ENCODE results near the gene PACC1. TPM values are rescaled to one million over a fixed set of nuclear protein-coding genes. Genes with fewer than 3 reads are reported as not detected.

The PACC1 gene
- total RNA-seq, 1 experiment from 2014 or later = 37.5 TPM

GRCh38 chr1:212386029-212386428 lies 28.7 kb downstream of the PACC1 start:
- no peak for ATAC-seq
- TF ChIP-seq EZH2phosphoT487 (IDR thresholded peaks at IDR 0.05; ENCODE audit: borderline replicate concordance, low read length) = no peak
- Histone ChIP-seq H3K36me3 (ENCODE audit: low read depth, low read length) (peaks cover 24% of the 10 kb centered on the region), H3K9me3 (ENCODE audit: low read length) (no peaks in the 10 kb centered on the region), H3K79me2 (ENCODE audit: low read length) (no peaks in the 10 kb centered on the region), H4K20me1 (ENCODE audit: low read length) (no peaks in the 10 kb centered on the region), H3K9ac (ENCODE audit: low read length) (no peak overlapping the region), H3K9me2 (replicated peaks; ENCODE audit: low read length) (no peaks in the 10 kb centered on the region), H3F3A (ENCODE audit: low read length, unreplicated experiment) (no peaks in the 10 kb centered on the region), H2AFZ (ENCODE audit: low read length) (no peak overlapping the region), H3K27me3 (ENCODE audit: low read length) (no peaks in the 10 kb centered on the region), H3K4me1 (ENCODE audit: insufficient read depth, low read length) (no peaks in the 10 kb centered on the region), H3K27ac (ENCODE audit: low read length) (no peak overlapping the region), H3K4me2 (ENCODE audit: low read length) (no peak overlapping the region), H3K4me3 (ENCODE audit: low read length) (no peak overlapping the region)
- POLR2A ChIA-PET (ENCODE audit: unreplicated experiment) = no interaction called here
- CTCF ChIA-PET = no interaction called here
- no peak for DNase-seq
- no TSS peak for BruUV-seq (replicated peaks)
- intact Hi-C loops (cut with micrococcal nuclease) = no loop called here

DNA sequence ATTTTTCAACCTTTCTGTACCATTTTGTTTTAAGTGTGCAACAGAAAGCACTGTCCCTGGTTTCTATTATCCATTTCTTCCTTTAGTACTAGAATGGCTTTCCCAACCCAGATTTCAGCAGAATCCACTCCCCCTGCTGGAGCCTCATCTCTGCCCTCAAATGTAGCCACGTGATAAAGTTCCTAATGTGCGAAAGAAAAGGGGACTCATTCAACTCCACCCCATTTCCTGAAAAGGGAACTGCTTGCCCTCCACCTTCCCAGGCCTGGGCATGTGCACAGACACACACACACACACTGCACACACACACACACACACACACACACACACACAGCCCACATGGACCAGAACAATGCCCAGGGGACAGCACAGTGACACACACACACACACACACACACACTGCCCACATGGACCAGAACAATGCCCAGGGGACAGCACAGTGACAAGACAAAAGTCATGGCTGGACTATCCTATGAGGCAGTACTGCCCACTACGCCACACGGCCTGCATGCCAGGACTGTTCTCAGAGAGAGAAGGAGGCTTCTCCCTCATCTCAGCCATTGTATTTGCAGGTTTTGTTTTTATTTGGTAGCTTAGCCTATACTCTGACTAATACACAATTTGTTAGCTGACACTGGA lies 33.2 kb downstream of the PACC1 start:
- Histone ChIP-seq H3K4me3 (ENCODE audit: low read length) (no peak overlapping the region), H3K9ac (ENCODE audit: low read length) (no peak overlapping the region), H3K4me1 (ENCODE audit: insufficient read depth, low read length) (no peaks in the 10 kb centered on the region), H4K20me1 (ENCODE audit: low read length) (no peaks in the 10 kb centered on the region), H3K27me3 (ENCODE audit: low read length) (no peaks in the 10 kb centered on the region), H3F3A (ENCODE audit: low read length, unreplicated experiment) (no peaks in the 10 kb centered on the region), H3K9me2 (replicated peaks; ENCODE audit: low read length) (no peaks in the 10 kb centered on the region), H2AFZ (ENCODE audit: low read length) (no peak overlapping the region), H3K27ac (ENCODE audit: low read length) (no peak overlapping the region), H3K9me3 (ENCODE audit: low read length) (no peaks in the 10 kb centered on the region), H3K4me2 (ENCODE audit: low read length) (no peak overlapping the region), H3K36me3 (ENCODE audit: low read depth, low read length) (peaks cover 25% of the 10 kb centered on the region), H3K79me2 (ENCODE audit: low read length) (no peaks in the 10 kb centered on the region)
- no peak for DNase-seq
- POLR2A ChIA-PET (ENCODE audit: unreplicated experiment) = no interaction called here
- BruUV-seq (replicated peaks) = no TSS peak
- intact Hi-C loops (cut with micrococcal nuclease) = no loop called here
- TF ChIP-seq EZH2 (IDR thresholded peaks at IDR 0.05; ENCODE audit: low read length, unreplicated experiment) (no peak), CTCF (conservative IDR thresholded peaks at IDR 0.05; ENCODE audit: low read depth, low read length) (no peak), EZH2phosphoT487 (IDR thresholded peaks at IDR 0.05; ENCODE audit: borderline replicate concordance, low read length) (no peak)
- CTCF ChIA-PET = no interaction called here
- ATAC-seq = no peak

- Histone ChIP-seq H3K36me3 (ENCODE audit: low read depth, low read length) (peaks cover 20% of the 10 kb centered on the region), H3K4me2 (ENCODE audit: low read length) (no peak overlapping the region), H2AFZ (ENCODE audit: low read length) (no peak overlapping the region), H3K4me3 (ENCODE audit: low read length) (no peak overlapping the region), H3K4me1 (ENCODE audit: insufficient read depth, low read length) (no peaks in the 10 kb centered on the region), H3K79me2 (ENCODE audit: low read length) (no peaks in the 10 kb centered on the region), H3F3A (ENCODE audit: low read length, unreplicated experiment) (no peaks in the 10 kb centered on the region), H3K9ac (ENCODE audit: low read length) (no peak overlapping the region), H4K20me1 (ENCODE audit: low read length) (no peaks in the 10 kb centered on the region), H3K27ac (ENCODE audit: low read length) (no peak overlapping the region), H3K27me3 (ENCODE audit: low read length) (no peaks in the 10 kb centered on the region), H3K9me3 (ENCODE audit: low read length) (no peaks in the 10 kb centered on the region), H3K9me2 (replicated peaks; ENCODE audit: low read length) (no peaks in the 10 kb centered on the region)
- ChIA-PET CTCF (no interaction called here), POLR2A (ENCODE audit: unreplicated experiment) (no interaction called here)
- DNase-seq (no peak), ATAC-seq (no peak)
- no TSS peak for BruUV-seq (replicated peaks)
- TF ChIP-seq EZH2phosphoT487 (IDR thresholded peaks at IDR 0.05; ENCODE audit: borderline replicate concordance, low read length) = no peak
- TF ChIP-seq CTCF (conservative IDR thresholded peaks at IDR 0.05; ENCODE audit: low read depth, low read length) = no peak
- no peak for TF ChIP-seq EZH2 (IDR thresholded peaks at IDR 0.05; ENCODE audit: low read length, unreplicated experiment)
- intact Hi-C loops (cut with micrococcal nuclease) = no loop called here
Observed at GRCh38 chr1:212379366-212379765, 35.3 kb downstream of the PACC1 start.
